ENCODE results near the gene KRTAP16-1. TPM values are rescaled to one million over a fixed set of nuclear protein-coding genes. Genes with fewer than 3 reads are reported as not detected.

Gene KRTAP16-1
- total and polyA plus RNA-seq, 12 donors: not detected

DNA sequence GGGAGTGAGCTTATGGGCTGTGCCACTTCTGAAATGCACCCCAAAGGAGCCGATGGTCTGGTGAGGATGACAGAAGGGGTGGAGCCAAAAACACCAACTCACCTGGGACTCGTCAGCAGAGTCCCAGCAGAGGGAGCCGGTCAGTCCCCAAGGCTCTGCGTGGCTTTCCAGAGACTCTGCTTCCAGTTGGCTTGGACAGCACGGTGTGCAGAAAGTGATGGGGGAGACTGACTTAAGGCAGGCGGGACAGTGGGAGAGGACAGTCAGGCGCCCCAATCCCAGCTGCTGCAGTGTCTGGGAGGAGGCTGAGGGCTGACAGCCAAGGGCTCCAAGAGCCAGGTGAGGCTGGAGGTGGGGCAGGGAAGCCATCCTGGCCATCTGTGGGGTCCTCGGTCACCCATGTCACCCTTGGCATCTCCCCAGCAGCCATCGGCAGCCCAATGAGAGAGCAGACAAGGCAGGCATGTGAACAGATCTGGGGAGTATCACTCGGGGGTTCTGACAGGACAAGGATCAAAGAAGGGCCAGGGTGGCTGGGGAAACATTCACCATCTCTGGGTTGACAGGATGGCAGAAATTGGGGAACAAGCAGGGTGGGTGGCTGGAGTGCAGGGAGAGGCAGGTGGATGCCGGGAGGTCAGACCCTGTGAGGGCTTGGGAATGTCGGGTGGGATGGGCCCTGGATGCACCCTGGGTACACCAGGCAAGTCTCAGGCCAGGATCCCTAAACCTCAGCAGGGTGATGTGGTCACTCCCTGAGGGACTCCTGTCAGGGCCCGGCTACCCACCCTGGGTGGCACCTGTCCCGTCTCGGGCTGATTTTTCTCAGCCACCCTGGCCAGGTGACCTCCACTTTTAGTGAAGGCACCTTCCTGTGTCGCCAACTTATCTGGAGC lies 15.3 kb upstream of the KRTAP16-1 start:
- Histone ChIP-seq H3K27ac (no peak overlapping the region), H3K4me1 (no peaks in the 10 kb centered on the region), H3K4me3 (no peak overlapping the region), H3K9me3 (peaks cover 0 to 15% (median 7%) of the 10 kb centered on the region in 11 donors), H3K36me3 (no peaks in the 10 kb centered on the region), H3K27me3 (no peaks in the 10 kb centered on the region)
- TF ChIP-seq CTCF (IDR thresholded peaks at IDR 0.05): peak in 3 of 9 donors; percentile 18 to 20 (median 19)
- ATAC-seq (peak in 1 of 8 donors; percentile 47), DNase-seq (no peak)
- intact Hi-C loops (cut with DNase I): loop anchor here in 7 of 10 donors (5.0 to 10.0 kb wide), 4 partner anchors 170 to 522 kb away; no protein-coding TSS in a partner anchor
- WGBS, 2 donors: 57 to 62% methylated on average over 15 to 16 of the region's 16 CpGs

GRCh38 chr17:41322903-41323895 lies 14.1 kb upstream of the KRTAP16-1 start:
- TF ChIP-seq CTCF (IDR thresholded peaks at IDR 0.05): no peak
- no peak for DNase-seq

GRCh38 chr17:41322094-41322902 lies 13.2 kb upstream of the KRTAP16-1 start:
- DNase-seq: no peak
- WGBS, 2 donors: 36 to 37% methylated on average over 5 of the region's 5 CpGs
- ATAC-seq: peak in 1 of 8 donors; percentile 37

More at GRCh38 chr17:41322903-41323895, 14.1 kb upstream of the KRTAP16-1 start:
- intact Hi-C loops (cut with DNase I): loop anchor here in 6 of 10 donors (1.0 to 10.0 kb wide), 6 partner anchors 43 to 521 kb away; no protein-coding TSS in a partner anchor
- no peaks in the 10 kb centered on the region for H3K27me3 ChIP-seq
- no peak overlapping the region for H3K4me3 ChIP-seq
- no peak for ATAC-seq
- H3K4me1 ChIP-seq: no peaks in the 10 kb centered on the region
- H3K9me3 ChIP-seq: peaks cover 0 to 21% (median 7%) of the 10 kb centered on the region in 11 donors
- WGBS, 2 donors: 83% methylated on average over 11 of the region's 11 CpGs
- no peak overlapping the region for H3K27ac ChIP-seq
- H3K36me3 ChIP-seq: no peaks in the 10 kb centered on the region

More at GRCh38 chr17:41322094-41322902, 13.2 kb upstream of the KRTAP16-1 start:
- peak; percentile 30 to 82 (median 64) for TF ChIP-seq CTCF (IDR thresholded peaks at IDR 0.05)
- Histone ChIP-seq H3K4me3 (no peak overlapping the region), H3K9me3 (peaks cover 0 to 21% (median 7%) of the 10 kb centered on the region in 11 donors), H3K36me3 (no peaks in the 10 kb centered on the region), H3K27me3 (no peaks in the 10 kb centered on the region), H3K27ac (no peak overlapping the region), H3K4me1 (no peaks in the 10 kb centered on the region)
- intact Hi-C loops (cut with DNase I): loop anchor here in 6 of 10 donors (1.0 to 10.0 kb wide), 6 partner anchors 44 to 520 kb away; no protein-coding TSS in a partner anchor

All from heart right ventricle (tissue), 16 donors.